GM06990 (cell line): ENCODE data around the gene GNG12.

Source experiments
- DNase-seq: peaks from one replicate; pipeline ENCODE4 v3.0.0-alpha.2; 2011; ENCODE audit not compliant: insufficient read length; ENCODE audit errors: extremely low read depth
- H3K27me3 ChIP-seq: replicated peaks from 2 replicates; pipeline ENCODE4 v1.6.0; 2011; ENCODE audit warnings: low read length; ENCODE audit not compliant: control insufficient read depth, insufficient read depth
- H3K36me3 ChIP-seq: 2 replicates; pipeline ENCODE4 v1.5.1; 2011; ENCODE audit warnings: low read length; ENCODE audit not compliant: control insufficient read depth, insufficient read depth
- H3K4me3 ChIP-seq: replicated peaks from 2 replicates; pipeline ENCODE4 v1.5.1; 2011; ENCODE audit warnings: low read depth, mild to moderate bottlenecking, control low read depth, low read length
- CTCF ChIP-seq: IDR thresholded peaks from 2 replicates; pipeline ENCODE4 v1.5.1; 2011; ENCODE audit warnings: low read length, control low read depth, mild to moderate bottlenecking, inconsistent platforms; ENCODE audit not compliant: insufficient read depth, poor library complexity, severe bottlenecking

The GNG12 gene

GRCh38 chr1:67803380-67804279, 29.6 kb downstream of the GNG12 start:
- DNase-seq, result no peak
- peaks cover 2% of the 10 kb centered on the region; the same call in 1 of the 2 replicates for H3K27me3 ChIP-seq
- no peak for TF ChIP-seq CTCF
- no peak overlapping the region for H3K4me3 ChIP-seq
- no peaks in the 10 kb centered on the region for H3K36me3 ChIP-seq

- no peak for DNase-seq
- TF ChIP-seq CTCF, result no peak
- Histone ChIP-seq H3K4me3 (no peak overlapping the region), H3K27me3 (peaks cover 2% of the 10 kb centered on the region; the same call in 1 of the 2 replicates), H3K36me3 (no peaks in the 10 kb centered on the region)
Measured at GRCh38 chr1:67802565-67802964, 30.7 kb downstream of the GNG12 start.

- TF ChIP-seq CTCF, result no peak
- DNase-seq, result no peak
- no peak overlapping the region for H3K4me3 ChIP-seq
- H3K36me3 ChIP-seq, result no peaks in the 10 kb centered on the region
- peaks cover 2% of the 10 kb centered on the region; the same call in 1 of the 2 replicates for H3K27me3 ChIP-seq
Measured at GRCh38 chr1:67801903-67802302, 31.4 kb downstream of the GNG12 start.

GRCh38 chr1:67795179-67795912, 37.9 kb downstream of the GNG12 start:
- H3K4me3 ChIP-seq, result no peak overlapping the region
- no peak for TF ChIP-seq CTCF
- H3K36me3 ChIP-seq, result no peaks in the 10 kb centered on the region
- no peak for DNase-seq
- no peaks in the 10 kb centered on the region for H3K27me3 ChIP-seq

- DNase-seq, result no peak
- no peak for TF ChIP-seq CTCF
Measured at GRCh38 chr1:67793562-67793961, 39.7 kb downstream of the GNG12 start.

More at GRCh38 chr1:67793562-67793961, 39.7 kb downstream of the GNG12 start:
- Histone ChIP-seq H3K27me3 (no peaks in the 10 kb centered on the region; the same call in 1 of the 2 replicates), H3K36me3 (no peaks in the 10 kb centered on the region), H3K4me3 (no peak overlapping the region)
